PFSK-1 (cell line): ENCODE data around the gene GPR176.

Source experiments
- FOXP2 ChIP-seq: optimal IDR thresholded peaks from 2 replicates; pipeline ENCODE3; 2011; ENCODE audit warnings: borderline replicate concordance, control low read depth, inconsistent platforms; ENCODE audit not compliant: insufficient read depth; ENCODE audit errors: extremely low read length, extremely low read depth
- POLR2AphosphoS5 ChIP-seq: IDR thresholded peaks from 2 replicates; pipeline ENCODE4 v1.6.1; 2012; ENCODE audit warnings: low read depth, mild to moderate bottlenecking, control low read depth, low read length, moderate library complexity
- SIN3A ChIP-seq: IDR thresholded peaks from 2 replicates; pipeline ENCODE4 v1.6.1; 2012; ENCODE audit warnings: mild to moderate bottlenecking, low read length, moderate library complexity, borderline replicate concordance; ENCODE audit not compliant: insufficient read depth
- TAF1 ChIP-seq: IDR thresholded peaks from 2 replicates; pipeline ENCODE4 v1.6.1; 2012; ENCODE audit warnings: low read length, control low read depth, borderline replicate concordance; ENCODE audit not compliant: insufficient read depth
- TF ChIP-seq, protein P1 (sequence below), 2 experiments: IDR thresholded peaks; 2 replicates each; pipeline versions ENCODE4 v1.6.1 to v1.8.0; 2011 to 2012; ENCODE audit warnings: low read depth in 2 of 2, low read length in 2 of 2, control low read depth in 1 of 2, inconsistent platforms in 1 of 2, mild to moderate bottlenecking in 1 of 2, moderate library complexity in 1 of 2; ENCODE audit not compliant: insufficient read depth in 1 of 2

GPR176 gene

DNA sequence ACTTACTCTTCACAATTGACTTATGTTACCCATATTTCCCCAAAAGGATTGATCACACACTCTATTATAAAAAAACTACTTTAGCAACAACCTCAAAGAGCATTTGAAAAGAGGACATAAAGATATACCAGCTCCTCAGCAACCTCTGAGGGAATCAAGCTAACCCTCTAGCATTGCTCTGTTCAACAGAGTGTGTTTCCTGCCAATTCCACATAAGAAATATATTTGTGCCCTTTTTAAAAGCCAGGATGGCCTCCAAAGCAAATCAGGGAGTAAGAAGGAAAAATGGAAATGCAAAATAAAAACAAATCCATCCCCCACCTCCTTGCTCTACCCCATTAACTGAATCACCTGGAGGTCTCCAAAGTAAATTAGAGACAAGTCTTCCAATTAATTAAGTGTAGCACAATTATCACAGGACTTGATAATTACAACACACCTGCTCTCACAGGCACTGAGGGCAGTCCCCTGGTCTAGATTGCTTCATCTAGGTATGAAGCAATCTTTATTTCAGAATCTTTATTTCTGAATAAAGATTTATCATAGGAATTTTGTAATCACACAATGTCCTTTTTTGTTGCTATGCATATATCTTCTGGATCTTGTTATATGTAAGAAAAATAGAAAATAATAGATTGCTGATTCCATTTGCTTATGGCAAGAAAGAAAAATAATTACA is 34.8 kb downstream of the GPR176 start:
- TF ChIP-seq, protein P1, sequence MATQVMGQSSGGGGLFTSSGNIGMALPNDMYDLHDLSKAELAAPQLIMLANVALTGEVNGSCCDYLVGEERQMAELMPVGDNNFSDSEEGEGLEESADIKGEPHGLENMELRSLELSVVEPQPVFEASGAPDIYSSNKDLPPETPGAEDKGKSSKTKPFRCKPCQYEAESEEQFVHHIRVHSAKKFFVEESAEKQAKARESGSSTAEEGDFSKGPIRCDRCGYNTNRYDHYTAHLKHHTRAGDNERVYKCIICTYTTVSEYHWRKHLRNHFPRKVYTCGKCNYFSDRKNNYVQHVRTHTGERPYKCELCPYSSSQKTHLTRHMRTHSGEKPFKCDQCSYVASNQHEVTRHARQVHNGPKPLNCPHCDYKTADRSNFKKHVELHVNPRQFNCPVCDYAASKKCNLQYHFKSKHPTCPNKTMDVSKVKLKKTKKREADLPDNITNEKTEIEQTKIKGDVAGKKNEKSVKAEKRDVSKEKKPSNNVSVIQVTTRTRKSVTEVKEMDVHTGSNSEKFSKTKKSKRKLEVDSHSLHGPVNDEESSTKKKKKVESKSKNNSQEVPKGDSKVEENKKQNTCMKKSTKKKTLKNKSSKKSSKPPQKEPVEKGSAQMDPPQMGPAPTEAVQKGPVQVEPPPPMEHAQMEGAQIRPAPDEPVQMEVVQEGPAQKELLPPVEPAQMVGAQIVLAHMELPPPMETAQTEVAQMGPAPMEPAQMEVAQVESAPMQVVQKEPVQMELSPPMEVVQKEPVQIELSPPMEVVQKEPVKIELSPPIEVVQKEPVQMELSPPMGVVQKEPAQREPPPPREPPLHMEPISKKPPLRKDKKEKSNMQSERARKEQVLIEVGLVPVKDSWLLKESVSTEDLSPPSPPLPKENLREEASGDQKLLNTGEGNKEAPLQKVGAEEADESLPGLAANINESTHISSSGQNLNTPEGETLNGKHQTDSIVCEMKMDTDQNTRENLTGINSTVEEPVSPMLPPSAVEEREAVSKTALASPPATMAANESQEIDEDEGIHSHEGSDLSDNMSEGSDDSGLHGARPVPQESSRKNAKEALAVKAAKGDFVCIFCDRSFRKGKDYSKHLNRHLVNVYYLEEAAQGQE (IDR thresholded peaks at IDR 0.05; ENCODE audit: insufficient read depth in 1 of 2, low read depth in 2 of 2, low read length in 2 of 2): no peak
- TF ChIP-seq FOXP2: no peak
- TF ChIP-seq TAF1: no peak
- TF ChIP-seq SIN3A: no peak
- no peak for TF ChIP-seq POLR2AphosphoS5

DNA sequence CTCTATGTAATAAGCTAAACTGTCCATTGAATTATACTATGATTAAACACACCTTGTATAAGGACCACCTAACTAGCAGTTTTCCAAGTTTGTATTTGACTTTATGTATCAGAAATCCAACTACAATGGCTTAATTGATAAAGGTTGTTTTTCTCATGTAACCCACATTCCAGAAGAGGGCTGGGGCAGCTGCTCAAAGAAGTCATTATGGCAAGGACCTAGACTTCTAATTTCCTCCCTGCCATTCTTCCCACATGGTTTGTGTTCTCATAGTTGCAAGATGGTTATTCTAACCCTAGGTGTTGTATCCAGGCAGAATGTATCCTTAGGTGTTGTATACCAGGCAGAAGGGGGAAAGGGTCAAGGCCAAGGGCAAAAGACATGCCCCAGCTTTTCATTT is 35.7 kb downstream of the GPR176 start:
- TF ChIP-seq TAF1: no peak
- TF ChIP-seq SIN3A: no peak
- TF ChIP-seq POLR2AphosphoS5: no peak
- TF ChIP-seq, protein P1 (IDR thresholded peaks at IDR 0.05; ENCODE audit: insufficient read depth in 1 of 2, low read depth in 2 of 2, low read length in 2 of 2): no peak
- TF ChIP-seq FOXP2: no peak

DNA sequence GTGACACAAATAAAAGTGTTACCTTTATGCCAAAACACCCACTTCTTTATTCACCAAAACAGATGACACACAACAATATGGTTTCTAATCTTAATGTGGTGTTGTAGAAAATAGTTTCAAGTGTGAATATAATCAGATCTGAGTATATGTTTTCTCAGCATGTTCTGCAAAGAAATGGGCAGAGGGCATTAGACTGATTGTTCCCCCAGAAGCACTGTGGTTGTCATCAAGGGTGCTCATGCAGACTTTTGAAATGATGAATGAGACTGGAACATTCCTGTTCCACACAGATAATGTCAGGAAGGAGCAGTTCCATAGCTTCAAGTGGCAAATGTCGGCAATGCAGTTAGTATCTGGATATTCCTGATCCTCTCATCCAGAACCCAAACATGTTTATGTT is 37.5 kb downstream of the GPR176 start:
- no peak for TF ChIP-seq FOXP2
- no peak for TF ChIP-seq POLR2AphosphoS5
- TF ChIP-seq, protein P1 (IDR thresholded peaks at IDR 0.05; ENCODE audit: insufficient read depth in 1 of 2, low read depth in 2 of 2, low read length in 2 of 2): no peak
- no peak for TF ChIP-seq TAF1
- no peak for TF ChIP-seq SIN3A

DNA sequence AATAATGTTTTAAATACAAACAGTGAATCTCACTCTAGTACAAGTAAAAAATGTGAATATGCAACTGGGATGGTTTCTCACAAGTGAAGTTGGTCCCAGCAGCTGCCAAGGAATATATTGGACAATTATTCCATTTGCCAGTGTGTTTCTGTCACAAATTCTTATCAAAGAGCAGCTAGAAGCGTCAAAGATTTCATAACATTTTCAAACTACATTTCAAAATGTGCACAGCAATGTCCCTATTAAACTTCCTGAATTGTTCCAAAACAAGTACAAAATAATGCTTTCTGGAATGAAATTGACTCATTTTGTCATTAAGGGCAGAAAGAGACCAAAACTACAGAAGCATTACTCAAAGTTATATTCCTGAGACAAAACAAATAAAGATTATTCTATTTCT is 38.3 kb downstream of the GPR176 start:
- TF ChIP-seq SIN3A: no peak
- no peak for TF ChIP-seq FOXP2
- no peak for TF ChIP-seq TAF1
- no peak for TF ChIP-seq POLR2AphosphoS5
- TF ChIP-seq, protein P1 (IDR thresholded peaks at IDR 0.05; ENCODE audit: insufficient read depth in 1 of 2, low read depth in 2 of 2, low read length in 2 of 2): no peak
